GM12865 (cell line): ENCODE results near the gene UBXN11.
"Not testable (repeated sequence)": the region's sequence is repeated elsewhere in the genome, so short reads cannot be mapped to it uniquely, and the experiment has no call there.

Experiments
- DNase-seq: peaks from one replicate; pipeline ENCODE4 v3.0.0; 2010; ENCODE audit warnings: low read depth
- H3K4me3 ChIP-seq: 2 replicates; pipeline ENCODE4 v1.5.1; 2011; ENCODE audit warnings: mild to moderate bottlenecking, low read depth, low read length, control low read depth
- CTCF ChIP-seq: IDR thresholded peaks from 2 replicates; pipeline ENCODE4 v1.5.1; 2011; ENCODE audit warnings: low read length, control low read depth, low read depth, inconsistent platforms; ENCODE audit not compliant: insufficient read depth; ENCODE audit errors: missing control alignments

UBXN11 gene

GRCh38 chr1:26293911-26294463, 12.4 kb downstream of the UBXN11 start:
- DNase-seq, result no peak
- TF ChIP-seq CTCF, result no peak
- no peak overlapping the region for H3K4me3 ChIP-seq

GRCh38 chr1:26292735-26293134, 13.7 kb downstream of the UBXN11 start:
- not testable (repeated sequence) for H3K4me3 ChIP-seq, DNase-seq

GRCh38 chr1:26291939-26292338, 14.5 kb downstream of the UBXN11 start:
- no peak for DNase-seq
- no peak for TF ChIP-seq CTCF
- H3K4me3 ChIP-seq, result no peak overlapping the region

- DNase-seq, result no peak
- no peak for TF ChIP-seq CTCF
- no peak overlapping the region for H3K4me3 ChIP-seq
Measured at GRCh38 chr1:26291433-26291832, 15.0 kb downstream of the UBXN11 start.

GRCh38 chr1:26290882-26291261, 15.6 kb downstream of the UBXN11 start:
- DNase-seq, result peak; percentile 24

GRCh38 chr1:26290122-26290881, 16.1 kb downstream of the UBXN11 start:
- DNase-seq, result no peak
- TF ChIP-seq CTCF, result no peak

More at GRCh38 chr1:26290882-26291261, 15.6 kb downstream of the UBXN11 start:
- TF ChIP-seq CTCF, result no peak
- no peak overlapping the region for H3K4me3 ChIP-seq

GRCh38 chr1:26289158-26290059, 17.0 kb downstream of the UBXN11 start:
- H3K4me3 ChIP-seq, result peak overlapping the region; percentile 34
- no peak for TF ChIP-seq CTCF
- peak; percentile 92 for DNase-seq

More at GRCh38 chr1:26290122-26290881, 16.1 kb downstream of the UBXN11 start:
- no peak overlapping the region; the same call in none of the 2 replicates for H3K4me3 ChIP-seq
